22Rv1 (cell line): ENCODE data around the gene SOAT2.

Source experiments
- ZFX ChIP-seq: fragments of 450-650 bp; IDR thresholded peaks from 2 replicates; pipeline ENCODE4 v1.6.1; 2017; ENCODE audit warnings: antibody characterized with exemption, borderline replicate concordance
- TF ChIP-seq, protein P1 (sequence below): fragments of 450-650 bp; IDR thresholded peaks from 2 replicates; pipeline ENCODE4 v1.5.1; 2017; ENCODE audit warnings: mild to moderate bottlenecking

DNA sequence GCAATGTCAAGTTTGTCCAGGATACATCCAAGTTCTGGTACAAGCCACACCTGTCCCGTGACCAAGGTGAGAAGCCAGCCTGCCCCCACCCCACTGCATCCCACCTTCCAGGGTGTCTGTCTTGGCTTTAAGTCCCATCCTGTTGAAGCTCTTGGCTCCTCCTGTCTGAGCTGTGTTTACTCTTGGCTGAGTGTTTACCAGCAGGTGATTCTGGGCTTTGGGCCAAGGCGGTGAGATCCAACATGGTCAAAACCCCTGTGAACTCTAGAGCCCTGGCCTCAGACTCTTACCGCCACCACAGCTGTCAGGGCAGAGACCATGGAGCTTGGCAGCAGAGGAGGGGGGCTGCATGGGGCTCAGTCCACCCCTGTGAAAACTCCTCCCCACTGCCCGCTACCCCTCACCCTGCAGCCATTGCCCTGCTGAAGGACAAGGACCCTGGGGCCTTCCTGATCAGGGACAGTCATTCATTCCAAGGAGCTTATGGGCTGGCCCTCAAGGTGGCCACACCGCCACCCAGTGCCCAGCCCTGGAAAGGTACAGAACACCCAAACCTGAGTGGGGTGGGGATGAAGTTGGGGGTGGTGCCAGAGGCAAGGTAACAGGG, 41.8 kb upstream of the SOAT2 start:
- TF ChIP-seq, protein P1, sequence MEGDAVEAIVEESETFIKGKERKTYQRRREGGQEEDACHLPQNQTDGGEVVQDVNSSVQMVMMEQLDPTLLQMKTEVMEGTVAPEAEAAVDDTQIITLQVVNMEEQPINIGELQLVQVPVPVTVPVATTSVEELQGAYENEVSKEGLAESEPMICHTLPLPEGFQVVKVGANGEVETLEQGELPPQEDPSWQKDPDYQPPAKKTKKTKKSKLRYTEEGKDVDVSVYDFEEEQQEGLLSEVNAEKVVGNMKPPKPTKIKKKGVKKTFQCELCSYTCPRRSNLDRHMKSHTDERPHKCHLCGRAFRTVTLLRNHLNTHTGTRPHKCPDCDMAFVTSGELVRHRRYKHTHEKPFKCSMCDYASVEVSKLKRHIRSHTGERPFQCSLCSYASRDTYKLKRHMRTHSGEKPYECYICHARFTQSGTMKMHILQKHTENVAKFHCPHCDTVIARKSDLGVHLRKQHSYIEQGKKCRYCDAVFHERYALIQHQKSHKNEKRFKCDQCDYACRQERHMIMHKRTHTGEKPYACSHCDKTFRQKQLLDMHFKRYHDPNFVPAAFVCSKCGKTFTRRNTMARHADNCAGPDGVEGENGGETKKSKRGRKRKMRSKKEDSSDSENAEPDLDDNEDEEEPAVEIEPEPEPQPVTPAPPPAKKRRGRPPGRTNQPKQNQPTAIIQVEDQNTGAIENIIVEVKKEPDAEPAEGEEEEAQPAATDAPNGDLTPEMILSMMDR, result peak; percentile 85
- no peak for TF ChIP-seq ZFX
